Measurements from ENCODE around the gene PPOX.

Gene PPOX

DNA sequence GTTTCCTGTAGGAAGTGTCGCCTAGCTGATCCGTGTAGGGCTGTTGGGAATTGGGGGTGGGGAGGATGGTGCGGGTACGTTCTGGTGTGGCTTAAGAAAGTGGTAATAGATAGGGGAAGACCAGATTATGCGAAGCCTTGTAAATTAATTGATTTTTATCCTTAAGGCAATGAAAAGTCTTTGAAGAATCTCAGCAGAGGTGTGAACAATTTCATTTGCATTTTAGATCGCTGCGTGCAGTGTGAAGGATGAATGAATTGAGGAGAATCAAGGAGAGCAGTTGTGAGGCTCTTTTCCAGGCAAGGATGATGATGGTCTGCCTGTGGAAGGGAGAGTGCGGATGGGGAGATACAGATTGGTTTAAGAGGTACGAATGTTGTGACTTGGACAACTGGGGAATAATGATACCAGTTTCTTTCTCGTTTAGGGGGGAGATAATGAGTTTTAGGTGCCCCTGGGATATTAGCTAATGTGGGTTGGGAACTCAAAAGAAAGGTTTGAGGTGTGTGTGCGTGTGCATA lies 32.9 kb upstream of the PPOX start:
- TF ChIP-seq, protein P1, sequence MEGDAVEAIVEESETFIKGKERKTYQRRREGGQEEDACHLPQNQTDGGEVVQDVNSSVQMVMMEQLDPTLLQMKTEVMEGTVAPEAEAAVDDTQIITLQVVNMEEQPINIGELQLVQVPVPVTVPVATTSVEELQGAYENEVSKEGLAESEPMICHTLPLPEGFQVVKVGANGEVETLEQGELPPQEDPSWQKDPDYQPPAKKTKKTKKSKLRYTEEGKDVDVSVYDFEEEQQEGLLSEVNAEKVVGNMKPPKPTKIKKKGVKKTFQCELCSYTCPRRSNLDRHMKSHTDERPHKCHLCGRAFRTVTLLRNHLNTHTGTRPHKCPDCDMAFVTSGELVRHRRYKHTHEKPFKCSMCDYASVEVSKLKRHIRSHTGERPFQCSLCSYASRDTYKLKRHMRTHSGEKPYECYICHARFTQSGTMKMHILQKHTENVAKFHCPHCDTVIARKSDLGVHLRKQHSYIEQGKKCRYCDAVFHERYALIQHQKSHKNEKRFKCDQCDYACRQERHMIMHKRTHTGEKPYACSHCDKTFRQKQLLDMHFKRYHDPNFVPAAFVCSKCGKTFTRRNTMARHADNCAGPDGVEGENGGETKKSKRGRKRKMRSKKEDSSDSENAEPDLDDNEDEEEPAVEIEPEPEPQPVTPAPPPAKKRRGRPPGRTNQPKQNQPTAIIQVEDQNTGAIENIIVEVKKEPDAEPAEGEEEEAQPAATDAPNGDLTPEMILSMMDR (IDR thresholded peaks at IDR 0.05; ENCODE audit: extremely low read depth, insufficient read depth, missing control alignments), result no peak
- no peak for DNase-seq (ENCODE audit: low spot score)
- in situ Hi-C loops (cut with MboI; ENCODE audit: low pct_unique_long_range_greater_than_20kb, low sequenced_read_pairs, unreplicated experiment), result no loop called here

DNA sequence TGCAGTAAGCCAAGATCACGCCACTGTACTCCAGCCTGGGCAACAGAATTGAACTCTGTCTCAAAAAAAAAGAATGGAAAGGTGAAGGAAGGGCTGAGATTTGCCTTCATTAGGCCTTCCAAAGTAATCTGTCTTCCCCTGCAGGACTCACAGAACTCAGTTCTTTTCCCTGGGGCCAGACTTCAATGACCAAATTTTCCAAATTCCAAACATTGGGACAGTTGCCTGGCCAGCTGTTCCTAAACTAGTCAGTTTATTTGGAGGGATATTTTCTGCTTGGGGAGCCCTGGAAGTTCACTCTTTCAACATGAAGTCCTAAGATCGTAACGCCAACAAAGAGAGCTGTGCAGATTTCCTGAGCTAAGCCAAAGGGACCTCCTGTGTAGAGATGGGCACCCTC lies 28.3 kb upstream of the PPOX start:
- TF ChIP-seq, protein P1 (IDR thresholded peaks at IDR 0.05; ENCODE audit: extremely low read depth, insufficient read depth, missing control alignments), result no peak
- DNase-seq (ENCODE audit: low spot score), result no peak
- in situ Hi-C loops (cut with MboI; ENCODE audit: low pct_unique_long_range_greater_than_20kb, low sequenced_read_pairs, unreplicated experiment), result no loop called here

GRCh38 chr1:161138431-161138830 lies 27.8 kb upstream of the PPOX start:
- in situ Hi-C loops (cut with MboI; ENCODE audit: low pct_unique_long_range_greater_than_20kb, low sequenced_read_pairs, unreplicated experiment), result no loop called here
- DNase-seq (ENCODE audit: low spot score), result no peak
- TF ChIP-seq, protein P1 (IDR thresholded peaks at IDR 0.05; ENCODE audit: extremely low read depth, insufficient read depth, missing control alignments), result no peak

- DNase-seq (ENCODE audit: low spot score), result peak; percentile 54
- in situ Hi-C loops (cut with MboI; ENCODE audit: low pct_unique_long_range_greater_than_20kb, low sequenced_read_pairs, unreplicated experiment), result no loop called here
- TF ChIP-seq, protein P1 (IDR thresholded peaks at IDR 0.05; ENCODE audit: extremely low read depth, insufficient read depth, missing control alignments), result peak; percentile 34
Measured at GRCh38 chr1:161139766-161140165, 26.5 kb upstream of the PPOX start.

DNA sequence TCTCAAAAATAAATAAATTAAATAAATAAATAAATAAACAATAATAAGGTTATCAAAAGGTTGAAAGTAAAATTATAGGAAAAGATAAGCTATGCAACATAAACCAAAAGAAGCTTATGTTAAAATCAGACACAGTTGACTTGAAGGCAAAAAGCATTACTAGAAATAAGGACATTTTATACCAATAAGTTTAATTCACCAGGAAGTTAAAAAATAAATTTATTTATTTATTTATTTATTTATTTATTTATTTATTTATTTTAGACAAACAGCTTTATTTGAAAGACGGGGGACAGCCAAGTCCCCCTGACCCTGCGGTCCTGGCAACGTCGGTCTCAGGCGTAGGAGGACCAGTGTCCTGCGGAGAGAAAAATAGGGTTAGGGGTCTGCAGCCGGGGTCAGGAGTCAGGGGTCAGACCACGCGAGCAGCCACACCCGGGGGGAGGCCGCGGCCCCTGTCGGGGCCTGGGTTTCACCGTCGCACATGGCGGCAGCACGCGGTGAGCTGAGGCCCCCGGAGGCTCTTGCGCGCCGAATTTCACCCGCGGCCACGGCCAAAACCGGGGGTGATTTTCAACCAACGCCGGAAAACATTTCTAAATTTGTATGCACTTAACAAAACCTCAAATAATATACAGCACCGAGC lies 25.3 kb upstream of the PPOX start:
- TF ChIP-seq, protein P1 (IDR thresholded peaks at IDR 0.05; ENCODE audit: extremely low read depth, insufficient read depth, missing control alignments), result no peak
- no peak for DNase-seq (ENCODE audit: low spot score)
- in situ Hi-C loops (cut with MboI; ENCODE audit: low pct_unique_long_range_greater_than_20kb, low sequenced_read_pairs, unreplicated experiment), result no loop called here

- TF ChIP-seq, protein P1 (IDR thresholded peaks at IDR 0.05; ENCODE audit: extremely low read depth, insufficient read depth, missing control alignments), result no peak
- in situ Hi-C loops (cut with MboI; ENCODE audit: low pct_unique_long_range_greater_than_20kb, low sequenced_read_pairs, unreplicated experiment), result no loop called here
- no peak for DNase-seq (ENCODE audit: low spot score)
Measured at GRCh38 chr1:161145832-161146231, 20.4 kb upstream of the PPOX start.

Data from GM13977 (cell line).